OCI-LY1 (cell line): ENCODE measurements around the gene MAGI1.

Source experiments
- CTCF ChIP-seq: fragments of 200-600 bp; sonication (generic), shearing (Covaris generic); IDR thresholded peaks from 2 replicates; pipeline ENCODE4 v1.5.1; 2017; ENCODE audit warnings: mild to moderate bottlenecking, antibody characterized with exemption, low read length, moderate library complexity, mixed read lengths
- EZH2 ChIP-seq: fragments of 200-600 bp; sonication (generic), shearing (Covaris generic); IDR thresholded peaks from 2 replicates; pipeline ENCODE4 v1.8.0; 2017; ENCODE audit warnings: borderline replicate concordance, mixed run types, mild to moderate bottlenecking, antibody characterized with exemption, low read length, moderate library complexity, mixed read lengths

GRCh38 chr3:65576966-65577365, 461.8 kb downstream of the MAGI1 start:
- TF ChIP-seq CTCF, result no peak
- no peak for TF ChIP-seq EZH2
